Sigmoid colon (tissue), 3 donors: ENCODE results near the gene IL1RAPL1.

Experiments
- POLR2A ChIP-seq, 2 donors: fragments of 450-650 bp; IDR thresholded peaks; one replicate each; pipeline ENCODE4 v1.6.1; 2016; ENCODE audit warnings: antibody characterized with exemption in 2 of 2, mild to moderate bottlenecking in 2 of 2, moderate library complexity in 2 of 2
- TF ChIP-seq, protein P1 (sequence below), 4 experiments: fragments of 450-650 bp in 3 of 4; fragments of 200-600 bp in 1 of 4; IDR thresholded peaks; one replicate each; pipeline ENCODE4 v1.5.1; 2016 to 2019; ENCODE audit warnings: antibody characterized with exemption in 4 of 4, mild to moderate bottlenecking in 3 of 4, moderate library complexity in 2 of 4

DNA sequence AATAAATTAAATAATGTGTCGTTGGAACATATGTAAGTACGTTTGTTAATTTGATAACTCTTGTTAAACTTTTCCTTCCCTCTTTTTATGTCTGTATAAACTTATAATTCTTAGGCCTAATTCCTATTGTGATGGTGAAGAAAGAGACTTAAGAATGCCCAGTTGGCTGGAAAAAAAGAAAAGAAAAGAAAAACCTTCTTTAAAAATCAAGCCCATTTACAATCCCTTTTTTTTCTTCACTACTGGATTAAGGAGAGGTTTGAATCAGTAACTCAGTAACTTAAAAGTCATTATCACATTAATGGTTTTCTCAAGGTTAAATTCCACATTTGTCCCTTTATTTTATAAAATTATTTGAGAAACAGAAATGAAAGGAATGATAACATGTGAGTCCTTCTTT is 1374.8 kb downstream of the IL1RAPL1 start:
- TF ChIP-seq, protein P1, sequence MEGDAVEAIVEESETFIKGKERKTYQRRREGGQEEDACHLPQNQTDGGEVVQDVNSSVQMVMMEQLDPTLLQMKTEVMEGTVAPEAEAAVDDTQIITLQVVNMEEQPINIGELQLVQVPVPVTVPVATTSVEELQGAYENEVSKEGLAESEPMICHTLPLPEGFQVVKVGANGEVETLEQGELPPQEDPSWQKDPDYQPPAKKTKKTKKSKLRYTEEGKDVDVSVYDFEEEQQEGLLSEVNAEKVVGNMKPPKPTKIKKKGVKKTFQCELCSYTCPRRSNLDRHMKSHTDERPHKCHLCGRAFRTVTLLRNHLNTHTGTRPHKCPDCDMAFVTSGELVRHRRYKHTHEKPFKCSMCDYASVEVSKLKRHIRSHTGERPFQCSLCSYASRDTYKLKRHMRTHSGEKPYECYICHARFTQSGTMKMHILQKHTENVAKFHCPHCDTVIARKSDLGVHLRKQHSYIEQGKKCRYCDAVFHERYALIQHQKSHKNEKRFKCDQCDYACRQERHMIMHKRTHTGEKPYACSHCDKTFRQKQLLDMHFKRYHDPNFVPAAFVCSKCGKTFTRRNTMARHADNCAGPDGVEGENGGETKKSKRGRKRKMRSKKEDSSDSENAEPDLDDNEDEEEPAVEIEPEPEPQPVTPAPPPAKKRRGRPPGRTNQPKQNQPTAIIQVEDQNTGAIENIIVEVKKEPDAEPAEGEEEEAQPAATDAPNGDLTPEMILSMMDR (IDR thresholded peaks at IDR 0.05) = no peak
- TF ChIP-seq POLR2A (IDR thresholded peaks at IDR 0.05) = no peak
